ENCODE data around the gene SPAG16. TPM values are rescaled to one million over a fixed set of nuclear protein-coding genes. Genes with fewer than 3 reads are reported as not detected.
"Not testable (repeated sequence)": the region's sequence is repeated elsewhere in the genome, so short reads cannot be mapped to it uniquely, and the experiment has no call there.

The SPAG16 gene
- total RNA-seq, 1 experiment from 2014 or later: 21.5 TPM

GRCh38 chr2:214052235-214052634 lies 768.0 kb downstream of the SPAG16 start:
- H3K9me3 Mint-ChIP-seq (ENCODE audit: unreplicated experiment): no peaks in the 10 kb centered on the region
- no TSS peak for BruUV-seq (replicated peaks)
- ChIA-PET CTCF (no interaction called here), POLR2A (interaction anchor here (0.6 kb wide), 1 partner anchor 499 kb away, joined by 3 read pairs; no protein-coding TSS in a partner anchor)
- no peaks in the 10 kb centered on the region for H3K27me3 Mint-ChIP-seq (ENCODE audit: insufficient read depth, unreplicated experiment)
- H3K9me3 ChIP-seq: no peaks in the 10 kb centered on the region
- H3K4me3 ChIP-seq (ENCODE audit: low read depth, low read length): no peak overlapping the region
- no peaks in the 10 kb centered on the region for H3K4me1 Mint-ChIP-seq (ENCODE audit: low read depth, unreplicated experiment)
- no peaks in the 10 kb centered on the region for H3K36me3 Mint-ChIP-seq (ENCODE audit: insufficient read depth, unreplicated experiment)
- DNase-seq: no peak
- TF ChIP-seq CTCF (IDR thresholded peaks at IDR 0.05; ENCODE audit: insufficient read depth in 1 of 2, low read depth in 1 of 2, low read length in 1 of 2, severe bottlenecking in 1 of 2, unreplicated experiment in 1 of 2): no peak
- no peaks in the 10 kb centered on the region for H3K36me3 ChIP-seq (ENCODE audit: control insufficient read depth, insufficient read depth, low read length)
- intact Hi-C loops (cut with micrococcal nuclease; ENCODE audit: unreplicated experiment): no loop called here
- no peaks in the 10 kb centered on the region for H3K4me1 ChIP-seq
- H3K4me3 Mint-ChIP-seq (ENCODE audit: unreplicated experiment): no peak overlapping the region
- H3K27me3 ChIP-seq (replicated peaks; ENCODE audit: control insufficient read depth, insufficient read depth, low read length): no peaks in the 10 kb centered on the region
- no peak overlapping the region for H3K27ac Mint-ChIP-seq (ENCODE audit: unreplicated experiment)

- Mint-ChIP-seq H3K27ac (ENCODE audit: unreplicated experiment) (no peak overlapping the region), H3K36me3 (ENCODE audit: insufficient read depth, unreplicated experiment) (no peaks in the 10 kb centered on the region), H3K9me3 (ENCODE audit: unreplicated experiment) (no peaks in the 10 kb centered on the region), H3K4me1 (ENCODE audit: low read depth, unreplicated experiment) (no peaks in the 10 kb centered on the region), H3K27me3 (ENCODE audit: insufficient read depth, unreplicated experiment) (no peaks in the 10 kb centered on the region), H3K4me3 (ENCODE audit: unreplicated experiment) (no peak overlapping the region)
- BruUV-seq (replicated peaks): no TSS peak
- DNase-seq: no peak
- CTCF ChIA-PET: interaction anchor here (0.7 kb wide), 1 partner anchor 266 kb away, joined by 3 read pairs; no protein-coding TSS in a partner anchor
- Histone ChIP-seq H3K9me3 (no peaks in the 10 kb centered on the region), H3K36me3 (ENCODE audit: control insufficient read depth, insufficient read depth, low read length) (no peaks in the 10 kb centered on the region), H3K27me3 (replicated peaks; ENCODE audit: control insufficient read depth, insufficient read depth, low read length) (no peaks in the 10 kb centered on the region), H3K4me1 (no peaks in the 10 kb centered on the region), H3K4me3 (ENCODE audit: low read depth, low read length) (no peak overlapping the region)
- TF ChIP-seq CTCF (IDR thresholded peaks at IDR 0.05; ENCODE audit: insufficient read depth in 1 of 2, low read depth in 1 of 2, low read length in 1 of 2, severe bottlenecking in 1 of 2, unreplicated experiment in 1 of 2): no peak
- POLR2A ChIA-PET: no interaction called here
- intact Hi-C loops (cut with micrococcal nuclease; ENCODE audit: unreplicated experiment): no loop called here
These were observed 773.7 kb downstream of the SPAG16 start for GRCh38 chr2:214057986-214058385.

- H3K4me3 ChIP-seq (ENCODE audit: low read depth, low read length); H3K9me3 ChIP-seq; intact Hi-C loops (cut with micrococcal nuclease; ENCODE audit: unreplicated experiment); H3K4me3 Mint-ChIP-seq (ENCODE audit: unreplicated experiment); CTCF ChIA-PET; H3K27me3 ChIP-seq (replicated peaks; ENCODE audit: control insufficient read depth, insufficient read depth, low read length); BruUV-seq (replicated peaks); POLR2A ChIA-PET; H3K36me3 ChIP-seq (ENCODE audit: control insufficient read depth, insufficient read depth, low read length); H3K36me3 Mint-ChIP-seq (ENCODE audit: insufficient read depth, unreplicated experiment); H3K4me1 ChIP-seq; H3K27me3 Mint-ChIP-seq (ENCODE audit: insufficient read depth, unreplicated experiment); H3K4me1 Mint-ChIP-seq (ENCODE audit: low read depth, unreplicated experiment); DNase-seq; H3K27ac Mint-ChIP-seq (ENCODE audit: unreplicated experiment); H3K9me3 Mint-ChIP-seq (ENCODE audit: unreplicated experiment): not testable (repeated sequence)
These were observed 778.0 kb downstream of the SPAG16 start for GRCh38 chr2:214062279-214062678.

- Histone ChIP-seq H3K27me3 (replicated peaks; ENCODE audit: control insufficient read depth, insufficient read depth, low read length) (no peaks in the 10 kb centered on the region), H3K4me3 (ENCODE audit: low read depth, low read length) (no peak overlapping the region), H3K9me3 (no peaks in the 10 kb centered on the region), H3K4me1 (no peaks in the 10 kb centered on the region), H3K36me3 (ENCODE audit: control insufficient read depth, insufficient read depth, low read length) (no peaks in the 10 kb centered on the region)
- BruUV-seq (replicated peaks): no TSS peak
- intact Hi-C loops (cut with micrococcal nuclease; ENCODE audit: unreplicated experiment): no loop called here
- TF ChIP-seq CTCF (IDR thresholded peaks at IDR 0.05; ENCODE audit: insufficient read depth in 1 of 2, low read depth in 1 of 2, low read length in 1 of 2, severe bottlenecking in 1 of 2, unreplicated experiment in 1 of 2): no peak
- DNase-seq: no peak
- no peak overlapping the region for H3K27ac Mint-ChIP-seq (ENCODE audit: unreplicated experiment)
- ChIA-PET POLR2A (no interaction called here), CTCF (no interaction called here)
- no peaks in the 10 kb centered on the region for H3K36me3 Mint-ChIP-seq (ENCODE audit: insufficient read depth, unreplicated experiment)
- H3K27me3 Mint-ChIP-seq (ENCODE audit: insufficient read depth, unreplicated experiment): no peaks in the 10 kb centered on the region
- no peaks in the 10 kb centered on the region for H3K4me1 Mint-ChIP-seq (ENCODE audit: low read depth, unreplicated experiment)
- no peaks in the 10 kb centered on the region for H3K9me3 Mint-ChIP-seq (ENCODE audit: unreplicated experiment)
- H3K4me3 Mint-ChIP-seq (ENCODE audit: unreplicated experiment): no peak overlapping the region
These were observed 780.2 kb downstream of the SPAG16 start for GRCh38 chr2:214064471-214064870.
